Measurements from ENCODE around the gene ZFP64.

ZFP64 gene

DNA sequence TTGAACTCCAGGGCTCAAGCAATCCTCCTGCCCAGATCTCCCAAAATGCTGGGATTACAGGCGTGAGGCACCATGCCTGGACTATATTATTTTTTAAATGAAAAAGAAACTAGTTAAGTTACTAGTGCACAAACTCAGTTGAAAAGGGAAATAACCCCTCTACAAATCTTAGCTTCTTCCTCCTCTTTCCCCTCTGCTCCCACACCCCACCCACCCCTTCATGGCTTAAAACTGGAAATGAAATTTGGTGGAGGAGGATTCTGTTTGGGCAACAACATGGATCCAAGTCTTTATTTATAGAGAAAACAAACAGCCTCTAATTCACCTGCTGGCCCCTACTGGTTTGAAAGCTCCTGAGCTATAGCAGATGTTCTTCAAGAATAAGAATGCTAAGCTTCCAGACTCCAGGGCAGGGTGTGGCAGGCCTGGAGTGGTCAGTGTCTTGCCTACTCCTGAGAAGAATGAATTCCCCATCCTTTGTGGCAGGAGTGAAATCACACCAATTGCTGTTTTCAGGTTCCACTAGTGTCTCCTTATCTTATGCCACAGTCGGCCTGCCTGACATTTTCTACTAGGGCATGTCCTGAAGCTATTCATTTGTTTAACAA is 73.5 kb downstream of the ZFP64 start:
- TF ChIP-seq USF1 (IDR thresholded peaks at IDR 0.05) = no peak
- TF ChIP-seq ZBTB7A (IDR thresholded peaks at IDR 0.05; ENCODE audit: low read depth) = no peak
- TF ChIP-seq YY1 (IDR thresholded peaks at IDR 0.05; ENCODE audit: low read depth) = no peak

- no peak for TF ChIP-seq ZBTB7A (IDR thresholded peaks at IDR 0.05; ENCODE audit: low read depth)
- TF ChIP-seq, protein P1, sequence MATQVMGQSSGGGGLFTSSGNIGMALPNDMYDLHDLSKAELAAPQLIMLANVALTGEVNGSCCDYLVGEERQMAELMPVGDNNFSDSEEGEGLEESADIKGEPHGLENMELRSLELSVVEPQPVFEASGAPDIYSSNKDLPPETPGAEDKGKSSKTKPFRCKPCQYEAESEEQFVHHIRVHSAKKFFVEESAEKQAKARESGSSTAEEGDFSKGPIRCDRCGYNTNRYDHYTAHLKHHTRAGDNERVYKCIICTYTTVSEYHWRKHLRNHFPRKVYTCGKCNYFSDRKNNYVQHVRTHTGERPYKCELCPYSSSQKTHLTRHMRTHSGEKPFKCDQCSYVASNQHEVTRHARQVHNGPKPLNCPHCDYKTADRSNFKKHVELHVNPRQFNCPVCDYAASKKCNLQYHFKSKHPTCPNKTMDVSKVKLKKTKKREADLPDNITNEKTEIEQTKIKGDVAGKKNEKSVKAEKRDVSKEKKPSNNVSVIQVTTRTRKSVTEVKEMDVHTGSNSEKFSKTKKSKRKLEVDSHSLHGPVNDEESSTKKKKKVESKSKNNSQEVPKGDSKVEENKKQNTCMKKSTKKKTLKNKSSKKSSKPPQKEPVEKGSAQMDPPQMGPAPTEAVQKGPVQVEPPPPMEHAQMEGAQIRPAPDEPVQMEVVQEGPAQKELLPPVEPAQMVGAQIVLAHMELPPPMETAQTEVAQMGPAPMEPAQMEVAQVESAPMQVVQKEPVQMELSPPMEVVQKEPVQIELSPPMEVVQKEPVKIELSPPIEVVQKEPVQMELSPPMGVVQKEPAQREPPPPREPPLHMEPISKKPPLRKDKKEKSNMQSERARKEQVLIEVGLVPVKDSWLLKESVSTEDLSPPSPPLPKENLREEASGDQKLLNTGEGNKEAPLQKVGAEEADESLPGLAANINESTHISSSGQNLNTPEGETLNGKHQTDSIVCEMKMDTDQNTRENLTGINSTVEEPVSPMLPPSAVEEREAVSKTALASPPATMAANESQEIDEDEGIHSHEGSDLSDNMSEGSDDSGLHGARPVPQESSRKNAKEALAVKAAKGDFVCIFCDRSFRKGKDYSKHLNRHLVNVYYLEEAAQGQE (IDR thresholded peaks at IDR 0.05; ENCODE audit: low read depth) = no peak
- no peak for TF ChIP-seq EGR1 (IDR thresholded peaks at IDR 0.05)
Observed at GRCh38 chr20:52110456-52110855, 81.1 kb downstream of the ZFP64 start.

DNA sequence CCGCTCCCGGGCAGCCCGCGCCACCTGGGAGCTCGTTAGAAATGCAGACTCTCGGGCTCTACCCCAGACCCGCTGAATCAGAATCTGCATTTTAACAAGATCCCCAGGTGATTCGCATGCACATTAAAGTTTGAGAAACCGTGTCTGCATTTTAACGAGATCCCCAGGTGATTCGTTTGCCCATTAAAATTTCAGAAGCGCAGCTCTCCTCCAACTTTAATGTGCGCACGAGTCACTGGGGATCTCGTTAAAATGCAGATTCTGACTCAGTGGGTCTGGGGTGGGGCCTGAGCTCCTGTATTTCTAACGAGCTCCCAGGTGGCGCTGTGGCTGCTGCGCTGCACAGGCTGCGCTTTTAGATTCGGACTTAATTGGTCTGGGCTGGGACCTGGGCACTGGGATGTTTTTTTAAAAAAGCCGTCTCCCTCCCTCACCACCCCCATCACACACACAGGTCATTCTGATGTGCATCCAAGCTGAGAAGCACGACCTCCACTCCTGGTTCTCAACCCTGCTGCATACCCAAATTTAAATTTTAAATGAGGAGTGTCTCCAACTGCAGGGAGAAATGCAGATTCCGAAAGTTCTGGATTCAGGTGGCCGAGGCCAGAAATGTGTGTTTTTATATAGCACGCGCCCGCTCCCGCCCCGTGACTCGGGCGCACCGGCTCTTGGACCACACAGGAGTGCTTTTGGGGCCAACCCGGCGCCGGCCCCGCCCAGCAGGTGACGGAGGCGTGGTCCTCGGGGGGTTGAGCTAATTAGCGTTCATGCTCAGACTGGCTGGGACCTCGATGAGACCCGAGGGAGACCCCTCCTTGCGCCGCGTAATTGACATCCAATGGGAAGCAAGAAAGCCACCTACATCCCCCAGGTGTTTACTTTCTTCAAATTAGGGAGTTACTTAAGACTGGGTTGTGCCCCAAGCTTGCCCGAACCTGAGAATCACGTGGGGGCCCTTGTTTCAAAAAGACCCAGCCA is 85.8 kb downstream of the ZFP64 start:
- TF ChIP-seq CEBPB (IDR thresholded peaks at IDR 0.05) = no peak
- TF ChIP-seq, protein P1 (IDR thresholded peaks at IDR 0.05; ENCODE audit: low read depth) = no peak
- no peak for TF ChIP-seq NFIC (IDR thresholded peaks at IDR 0.05)
- TF ChIP-seq TCF12 (IDR thresholded peaks at IDR 0.05; ENCODE audit: low read depth) = no peak
- TF ChIP-seq EP300 (IDR thresholded peaks at IDR 0.05; ENCODE audit: borderline replicate concordance) = no peak
- no peak for TF ChIP-seq FOXM1 (IDR thresholded peaks at IDR 0.05; ENCODE audit: borderline replicate concordance, low read depth)
- no peak for TF ChIP-seq CREB1 (IDR thresholded peaks at IDR 0.05; ENCODE audit: low read depth)
- no peak for TF ChIP-seq RAD21 (IDR thresholded peaks at IDR 0.05; ENCODE audit: low read depth)
- TF ChIP-seq MAX (IDR thresholded peaks at IDR 0.05) = no peak
- no peak for TF ChIP-seq USF1 (IDR thresholded peaks at IDR 0.05)
- no peak for TF ChIP-seq TEAD4 (IDR thresholded peaks at IDR 0.05)
- TF ChIP-seq YY1 (IDR thresholded peaks at IDR 0.05; ENCODE audit: low read depth) = no peak
- TF ChIP-seq EGR1 (IDR thresholded peaks at IDR 0.05) = no peak
- no peak for TF ChIP-seq ZBTB7A (IDR thresholded peaks at IDR 0.05; ENCODE audit: low read depth)
- TF ChIP-seq TAF1 (IDR thresholded peaks at IDR 0.05; ENCODE audit: low read depth) = no peak

DNA sequence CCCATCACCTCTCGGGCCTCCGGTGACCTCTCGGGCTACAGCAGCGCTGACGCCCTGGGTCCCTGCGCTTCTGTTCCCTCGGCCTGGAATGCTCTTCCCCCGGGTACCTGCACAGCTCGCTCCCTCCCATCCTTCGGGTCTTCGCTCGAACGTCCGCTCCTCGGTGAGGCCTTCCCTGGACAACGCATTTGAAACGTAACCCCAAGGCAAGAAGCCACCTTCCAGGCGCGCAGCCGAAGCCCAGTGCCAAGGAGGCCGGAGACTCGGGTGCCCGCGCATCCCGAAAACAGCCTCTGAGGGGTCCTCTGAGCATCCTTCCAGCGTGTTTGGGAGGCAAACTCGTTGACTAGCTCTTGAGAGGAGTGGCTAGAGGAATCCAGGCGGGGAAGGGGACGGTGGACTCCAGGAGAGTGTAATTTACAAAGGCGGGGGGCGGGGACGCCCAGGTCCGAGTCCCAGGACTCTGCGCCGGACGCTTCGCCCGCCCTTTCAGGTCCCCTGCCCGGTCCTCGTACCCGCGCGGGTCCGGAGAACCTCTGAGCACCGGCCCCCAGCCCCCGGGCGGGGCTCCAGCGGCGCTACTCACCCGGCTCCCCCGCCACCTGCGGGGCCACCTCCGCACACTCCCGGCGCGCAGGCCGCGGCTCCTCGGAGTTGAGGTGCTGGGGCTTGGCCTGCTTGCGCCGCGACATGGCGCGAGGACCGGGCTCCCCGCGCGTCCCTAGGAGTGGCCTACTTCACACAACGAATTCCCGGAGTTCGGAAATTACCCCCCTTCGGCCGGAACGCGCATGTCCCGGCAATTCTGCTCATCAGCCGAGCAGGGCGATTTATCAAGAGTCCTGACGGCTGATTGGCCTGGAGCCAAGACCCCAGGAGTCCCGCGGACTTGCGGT is 86.8 kb downstream of the ZFP64 start:
- TF ChIP-seq MAX (IDR thresholded peaks at IDR 0.05) (no peak), EGR1 (IDR thresholded peaks at IDR 0.05) (no peak), EP300 (IDR thresholded peaks at IDR 0.05; ENCODE audit: borderline replicate concordance) (no peak), TAF1 (IDR thresholded peaks at IDR 0.05; ENCODE audit: low read depth) (no peak), FOXM1 (IDR thresholded peaks at IDR 0.05; ENCODE audit: borderline replicate concordance, low read depth) (no peak), USF1 (IDR thresholded peaks at IDR 0.05) (no peak), CREB1 (IDR thresholded peaks at IDR 0.05; ENCODE audit: low read depth) (no peak), TEAD4 (IDR thresholded peaks at IDR 0.05) (no peak), ZBTB7A (IDR thresholded peaks at IDR 0.05; ENCODE audit: low read depth) (no peak), YY1 (IDR thresholded peaks at IDR 0.05; ENCODE audit: low read depth) (no peak), RAD21 (IDR thresholded peaks at IDR 0.05; ENCODE audit: low read depth) (no peak), TCF12 (IDR thresholded peaks at IDR 0.05; ENCODE audit: low read depth) (no peak), NFIC (IDR thresholded peaks at IDR 0.05) (no peak), CEBPB (IDR thresholded peaks at IDR 0.05) (no peak)
- TF ChIP-seq, protein P1 (IDR thresholded peaks at IDR 0.05; ENCODE audit: low read depth) = no peak

Measured in Ishikawa (cell line).